HL-60/S4 (cell line): Measurements from ENCODE around the gene CTDSPL2.
"Not testable (repeated sequence)": the region's sequence is repeated elsewhere in the genome, so short reads cannot be mapped to it uniquely, and the experiment has no call there.

Experiments used
- in situ Hi-C: fragments of 300-500 bp; cut with MboI; formaldehyde crosslinking; loops from 2 replicates; pipeline ENCODE4 v1.14.3; 2022; ENCODE audit warnings: low sequenced_read_pairs

The CTDSPL2 gene

DNA sequence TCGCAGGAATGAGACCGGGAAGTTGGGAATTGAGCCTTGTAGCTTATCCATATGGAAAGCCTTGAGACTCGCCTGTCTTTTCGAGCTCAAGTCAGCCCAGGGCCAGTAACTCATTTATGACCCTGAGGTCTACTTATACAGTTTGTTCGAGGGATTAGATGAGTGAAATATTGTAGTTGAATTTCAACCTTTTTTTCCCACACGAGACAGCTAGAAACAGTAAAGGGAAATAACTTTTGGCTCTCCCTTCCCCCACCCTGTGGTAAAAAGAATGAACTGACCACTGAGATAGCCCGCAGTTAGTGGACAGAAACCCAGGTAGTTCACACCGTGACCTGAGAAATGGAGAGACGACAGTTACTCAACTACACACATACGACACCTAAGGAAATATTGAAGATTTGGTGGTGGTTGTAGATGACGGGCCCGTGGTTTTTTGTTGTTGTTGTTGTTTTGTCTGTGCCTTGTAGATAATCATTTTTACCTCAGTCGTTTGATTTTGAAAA lies 110.4 kb downstream of the CTDSPL2 start:
- in situ Hi-C loops, result no loop called here

DNA sequence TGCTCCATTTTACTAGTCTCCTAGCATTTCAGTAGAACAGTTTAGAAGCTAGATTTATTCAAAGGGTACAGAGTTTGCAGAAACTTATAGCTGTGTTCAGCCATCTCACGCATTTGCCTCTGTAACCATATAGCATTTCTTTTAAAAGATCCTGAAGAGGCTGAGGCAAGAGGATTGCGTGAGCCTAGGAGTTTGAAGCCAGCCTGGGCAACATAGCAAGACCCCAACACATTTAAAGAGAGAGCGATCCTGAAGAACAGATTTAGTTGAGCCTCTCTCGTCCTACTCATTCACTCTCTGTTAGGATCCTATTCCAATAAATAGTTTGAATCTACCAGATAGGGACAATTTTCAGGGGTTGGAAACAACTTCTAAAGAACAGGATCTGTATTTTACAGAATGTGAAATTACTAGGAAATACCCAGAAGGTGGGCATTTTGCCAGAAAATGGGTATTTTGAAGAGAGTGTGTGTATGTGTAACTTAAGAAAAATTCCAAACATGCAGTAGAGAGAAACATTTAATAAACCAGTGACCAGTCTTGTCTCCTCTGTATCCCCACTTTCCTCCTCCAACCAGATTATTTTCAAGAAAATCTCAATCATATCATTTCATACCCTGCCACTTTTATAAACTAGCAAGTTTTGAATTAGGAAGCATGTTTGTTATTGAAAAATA lies 114.0 kb downstream of the CTDSPL2 start:
- in situ Hi-C loops, result no loop called here

DNA sequence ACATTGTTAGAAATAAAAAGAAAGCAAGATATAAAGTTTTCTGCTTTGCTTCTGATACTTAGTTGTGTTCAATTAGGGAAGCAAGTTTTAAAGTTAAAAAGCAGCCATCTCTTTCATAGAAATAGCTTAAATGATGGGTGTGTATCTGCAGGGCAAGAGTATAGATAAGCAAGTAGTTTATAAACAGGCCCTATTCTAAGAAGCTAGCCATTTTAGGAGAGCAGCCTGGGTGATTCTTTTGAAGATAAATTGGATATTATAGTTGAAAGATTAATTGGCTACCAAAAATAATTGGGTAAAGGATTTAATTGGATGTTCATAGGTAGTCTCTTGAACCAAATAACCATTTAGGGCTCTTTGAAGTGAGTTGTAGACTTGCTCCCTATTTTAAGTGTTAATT lies 115.2 kb downstream of the CTDSPL2 start:
- in situ Hi-C loops, result no loop called here

DNA sequence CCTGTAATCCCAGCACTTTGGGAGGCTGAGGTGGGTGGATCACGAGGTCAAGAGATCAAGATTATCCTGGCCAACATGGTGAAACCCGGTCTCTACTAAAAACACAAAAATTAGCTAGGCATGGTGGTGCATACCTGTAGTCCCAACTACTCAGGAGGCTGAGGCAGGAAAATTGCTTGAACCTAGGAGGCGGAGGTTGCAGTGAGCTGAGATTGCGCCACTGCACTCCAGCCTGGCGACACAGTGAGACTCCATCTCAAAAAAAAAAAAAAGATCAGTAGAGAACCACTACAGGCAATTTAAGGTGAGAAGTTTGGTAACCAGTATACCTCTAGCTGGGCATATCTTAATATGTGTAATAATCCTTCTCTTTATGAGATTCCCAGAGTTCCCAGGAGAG lies 117.3 kb downstream of the CTDSPL2 start:
- in situ Hi-C loops, result not testable (repeated sequence)

DNA sequence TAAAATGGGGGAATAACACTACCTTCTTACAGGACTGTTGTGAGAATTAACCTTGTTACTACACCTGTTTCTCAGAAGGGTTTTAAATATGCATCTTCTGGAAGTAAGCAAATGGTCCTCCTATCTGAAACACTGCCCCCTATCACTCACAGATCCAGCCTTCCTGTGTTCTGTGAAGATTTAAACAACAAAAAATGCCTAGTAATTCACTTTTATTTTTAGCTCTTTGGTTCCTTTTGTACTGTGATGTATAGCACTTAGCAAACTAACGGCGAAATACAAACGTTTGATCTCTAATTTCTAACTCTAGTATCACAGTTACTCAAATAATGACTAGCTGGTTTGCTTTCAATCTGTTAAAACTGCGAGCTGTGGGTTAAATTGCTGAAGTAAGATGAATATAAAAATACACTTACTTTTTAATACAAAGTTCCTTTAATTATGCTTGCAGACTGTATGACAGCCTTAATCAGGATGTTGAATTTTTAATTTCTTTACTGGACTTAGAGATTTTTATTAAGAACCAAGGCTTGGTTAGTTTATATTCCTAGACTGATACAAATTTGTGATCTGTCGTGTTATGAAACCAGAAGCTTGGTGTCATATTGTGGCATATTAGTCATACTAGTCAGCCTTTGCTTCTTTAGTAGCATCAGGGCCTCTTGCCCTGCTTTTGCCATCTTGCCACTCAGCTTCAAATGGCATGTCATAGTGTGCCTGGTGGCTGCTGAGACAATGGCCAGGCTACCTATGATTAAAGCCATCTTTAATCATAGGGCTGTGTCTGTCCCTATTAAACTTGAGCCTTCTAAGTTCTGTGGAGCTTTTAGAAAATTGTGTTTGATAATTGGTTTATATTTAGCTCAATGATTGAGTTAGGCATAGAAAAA lies 118.7 kb downstream of the CTDSPL2 start:
- in situ Hi-C loops, result no loop called here

DNA sequence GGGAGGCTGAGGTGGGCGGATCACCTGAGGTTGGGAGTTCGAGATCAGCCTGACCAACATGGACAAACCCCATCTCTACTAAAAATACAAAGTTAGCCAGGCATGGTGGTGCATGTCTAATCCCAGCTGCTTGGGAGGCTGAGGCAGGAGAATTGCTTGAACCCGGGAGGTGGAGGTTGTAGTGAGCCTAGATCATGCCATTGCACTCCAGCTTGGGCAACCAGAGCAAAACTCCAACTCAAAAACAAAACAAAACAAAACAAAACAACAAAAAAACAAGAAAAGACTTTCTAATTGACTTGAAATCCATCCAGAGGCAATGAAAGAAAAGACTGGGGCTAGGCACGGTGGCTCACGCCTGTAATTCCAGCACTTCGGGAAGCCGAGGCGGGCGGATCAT lies 121.7 kb downstream of the CTDSPL2 start:
- in situ Hi-C loops, result not testable (repeated sequence)

DNA sequence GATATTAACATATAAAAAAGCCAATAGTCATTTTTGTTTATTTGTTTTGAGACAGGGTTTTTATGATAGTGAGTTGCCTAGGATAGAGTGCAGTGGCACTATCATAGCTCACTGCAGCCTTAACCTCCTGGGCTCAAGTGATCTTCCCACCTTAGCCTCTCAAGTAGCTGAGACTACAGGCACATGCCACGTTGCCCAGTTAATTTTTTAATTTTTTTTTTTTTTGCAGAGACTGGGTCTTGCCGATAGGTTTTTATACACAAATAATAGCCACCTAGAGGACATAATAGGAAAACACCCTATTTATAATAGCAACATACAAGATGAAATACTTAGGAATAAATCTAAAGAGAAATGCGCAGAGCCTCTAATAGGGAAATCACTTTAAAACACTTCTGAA lies 122.8 kb downstream of the CTDSPL2 start:
- in situ Hi-C loops, result no loop called here

DNA sequence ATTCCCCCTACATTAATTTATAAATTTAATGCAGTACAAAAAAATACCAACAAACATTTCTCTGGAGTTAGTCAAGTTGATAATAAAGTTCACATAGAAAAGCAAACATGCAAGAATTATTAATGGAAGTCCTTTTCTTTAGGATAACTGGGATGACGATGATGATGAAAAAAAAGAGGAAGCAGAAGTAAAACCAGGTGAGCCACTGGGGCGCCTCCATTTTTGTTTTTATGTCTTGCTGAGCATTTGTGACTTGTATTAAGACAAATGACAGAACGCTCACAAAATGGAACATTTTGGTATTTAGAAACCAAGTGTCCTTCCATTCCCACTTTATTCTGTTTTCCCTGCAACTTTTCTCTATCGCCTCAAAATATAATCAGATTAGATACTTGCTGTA lies 123.3 kb downstream of the CTDSPL2 start:
- in situ Hi-C loops, result no loop called here

DNA sequence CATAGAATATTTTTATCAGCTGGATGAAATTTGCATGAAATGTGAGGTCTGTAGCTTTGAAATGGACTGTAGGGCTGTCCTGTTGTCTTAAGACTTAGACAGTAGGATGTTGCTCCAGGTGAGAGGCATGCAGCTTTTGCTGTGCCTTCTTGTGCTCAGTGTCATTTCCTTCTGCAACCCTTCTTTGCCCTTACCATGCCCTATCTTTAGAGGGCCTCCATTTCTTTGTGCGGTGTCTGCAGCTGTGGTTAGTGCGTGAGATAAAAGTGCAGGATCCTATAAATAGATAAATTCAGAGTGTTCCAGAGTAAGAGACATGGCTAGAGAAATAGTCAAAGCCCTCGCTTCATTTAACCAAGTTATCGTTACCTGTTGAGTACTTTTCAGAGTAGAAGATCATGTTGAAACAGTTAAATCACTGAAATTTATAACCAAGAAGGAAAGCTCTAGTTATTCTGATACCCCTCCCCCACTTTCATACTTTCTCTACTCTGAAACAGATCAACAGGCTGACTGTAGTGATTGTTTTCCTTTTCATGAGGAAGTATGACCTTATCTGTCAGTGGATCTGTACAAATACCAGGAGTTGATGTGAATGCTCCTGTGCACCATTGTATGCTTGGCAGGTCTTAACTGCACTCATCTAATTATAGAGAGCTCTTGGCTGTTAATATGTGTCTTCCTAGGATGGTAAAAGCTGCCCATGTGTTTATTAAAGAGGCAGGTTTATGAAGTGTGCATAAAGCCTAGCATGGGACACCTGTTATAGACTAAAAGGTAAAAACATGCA lies 127.7 kb downstream of the CTDSPL2 start:
- in situ Hi-C loops, result no loop called here

DNA sequence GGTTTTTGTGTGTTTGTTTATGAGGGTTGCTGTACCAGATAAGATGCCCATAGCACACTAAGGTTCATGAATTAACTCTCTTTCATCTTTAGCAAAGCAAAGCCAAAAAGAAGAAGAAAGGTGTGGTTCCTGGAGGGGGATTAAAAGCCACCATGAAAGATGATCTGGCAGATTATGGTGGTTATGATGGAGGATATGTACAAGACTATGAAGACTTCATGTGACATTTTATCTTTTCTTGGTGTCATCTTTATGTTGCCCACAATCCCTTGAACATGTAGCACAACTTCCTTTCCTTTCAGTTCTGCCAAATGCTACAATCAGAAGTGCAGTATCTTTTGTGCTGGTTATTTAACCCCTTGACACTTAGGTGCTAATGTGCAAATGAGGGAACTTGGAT lies 133.5 kb downstream of the CTDSPL2 start:
- in situ Hi-C loops, result not testable (repeated sequence)

DNA sequence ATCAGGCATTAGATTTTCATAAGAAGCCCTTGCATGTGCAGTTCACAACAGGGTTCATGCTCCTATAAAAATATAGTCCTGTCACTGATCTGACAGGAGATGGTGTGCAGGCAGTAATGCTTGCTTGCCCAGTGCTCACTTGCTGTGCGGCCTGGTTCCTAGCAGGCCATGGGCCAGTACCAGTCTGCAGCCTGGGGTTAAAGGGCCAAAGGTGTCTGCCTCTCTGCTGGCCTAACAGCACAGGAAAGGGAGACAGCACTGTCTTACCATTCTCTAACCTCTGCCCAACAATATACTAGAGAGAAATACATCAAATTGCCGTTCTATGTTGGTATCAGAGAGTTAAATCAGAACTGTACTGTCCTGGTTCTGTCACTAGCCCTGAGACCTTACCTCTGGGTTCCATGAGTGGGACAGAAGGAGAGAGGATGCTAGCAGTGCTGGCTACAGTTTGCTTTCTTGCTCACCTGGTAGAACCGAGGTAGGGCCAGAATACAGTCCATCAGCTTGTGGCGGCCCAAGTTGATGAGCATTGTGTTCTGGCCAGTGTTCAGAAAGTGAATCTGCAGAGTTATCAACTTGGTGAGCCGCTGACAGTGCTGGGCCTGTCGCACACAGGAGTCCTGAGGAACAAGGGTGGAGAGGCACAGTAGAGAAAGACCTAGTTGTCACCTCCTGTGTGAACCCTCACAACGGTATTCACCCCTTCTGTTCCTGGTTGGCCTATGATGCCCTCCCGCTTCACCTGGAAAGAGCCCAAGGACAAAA lies 138.1 kb downstream of the CTDSPL2 start:
- in situ Hi-C loops, result no loop called here

DNA sequence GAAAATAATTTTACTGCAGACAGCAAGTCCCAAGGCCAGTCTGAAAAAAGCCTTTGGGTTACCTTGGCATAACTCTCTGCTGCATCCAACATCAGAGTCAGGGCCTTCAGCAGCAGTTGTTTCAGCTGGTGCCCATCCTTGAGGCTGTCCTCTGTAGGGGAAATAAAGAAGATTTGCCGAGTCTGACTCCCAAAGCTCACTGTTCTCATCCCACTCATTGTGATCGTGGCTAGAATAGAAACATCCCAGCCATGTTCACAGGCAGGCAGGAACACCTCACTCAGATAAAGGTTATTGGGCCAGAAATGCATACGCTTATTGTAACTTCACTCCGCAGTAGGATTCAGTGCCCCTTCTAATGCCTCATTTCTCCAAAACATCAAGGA lies 138.7 kb downstream of the CTDSPL2 start:
- in situ Hi-C loops, result no loop called here

DNA sequence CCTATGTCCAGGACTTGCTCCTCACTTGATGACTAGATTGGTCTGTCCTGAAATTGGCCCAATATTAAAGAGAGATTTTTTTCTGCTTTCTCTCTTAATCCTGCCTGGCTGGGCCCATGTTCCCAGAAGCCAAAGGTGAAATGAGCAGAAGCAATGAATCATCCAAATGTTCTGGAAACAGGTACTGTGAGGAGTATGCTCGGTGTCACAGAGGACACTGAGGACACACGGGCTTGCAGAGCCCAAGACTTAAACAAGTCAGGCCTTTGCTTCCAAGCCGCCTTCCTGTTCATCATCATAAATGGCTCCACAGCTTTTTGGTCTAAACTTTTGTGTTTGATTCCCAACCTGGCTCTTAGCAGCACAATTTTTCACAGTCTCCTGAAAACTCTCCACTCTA lies 140.9 kb downstream of the CTDSPL2 start:
- in situ Hi-C loops, result no loop called here

DNA sequence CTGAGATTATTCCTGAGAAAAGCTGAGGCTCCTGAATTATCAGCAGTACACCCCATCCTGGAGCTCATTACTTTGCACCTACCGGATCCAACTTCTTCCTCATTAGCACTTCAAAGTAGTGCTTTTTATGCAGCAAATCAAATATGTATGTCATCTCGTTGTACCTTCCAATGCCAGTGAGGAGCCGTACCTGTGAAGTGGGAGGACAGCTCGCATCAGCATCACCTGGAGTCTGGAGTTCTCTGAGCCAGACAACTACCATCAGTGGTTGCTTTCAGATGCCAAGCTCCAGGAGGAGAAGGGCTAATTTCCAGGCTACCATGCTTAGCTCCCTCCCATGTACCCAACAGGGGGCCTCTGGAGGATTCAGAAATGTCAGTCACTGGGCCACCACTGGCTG lies 141.9 kb downstream of the CTDSPL2 start:
- in situ Hi-C loops, result no loop called here

DNA sequence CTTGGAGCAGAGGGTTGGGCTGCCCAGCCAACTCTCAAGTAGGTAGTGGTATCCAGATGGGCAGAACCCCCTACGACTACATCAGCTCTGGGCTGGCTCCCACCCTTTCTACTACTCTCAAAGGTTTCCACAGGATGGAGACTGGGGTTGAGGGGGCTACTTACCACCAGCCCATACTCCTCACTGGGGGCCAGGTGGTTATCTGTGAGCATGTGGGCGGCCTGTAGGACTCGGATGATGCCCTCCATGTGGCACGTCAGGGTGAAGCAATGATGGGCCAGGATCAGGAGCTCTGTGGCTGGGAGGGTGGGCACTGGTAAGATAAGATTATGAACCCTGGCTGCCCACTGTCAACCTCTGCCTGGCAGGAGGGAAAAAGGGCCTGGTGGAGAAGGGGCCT lies 142.9 kb downstream of the CTDSPL2 start:
- in situ Hi-C loops, result no loop called here

DNA sequence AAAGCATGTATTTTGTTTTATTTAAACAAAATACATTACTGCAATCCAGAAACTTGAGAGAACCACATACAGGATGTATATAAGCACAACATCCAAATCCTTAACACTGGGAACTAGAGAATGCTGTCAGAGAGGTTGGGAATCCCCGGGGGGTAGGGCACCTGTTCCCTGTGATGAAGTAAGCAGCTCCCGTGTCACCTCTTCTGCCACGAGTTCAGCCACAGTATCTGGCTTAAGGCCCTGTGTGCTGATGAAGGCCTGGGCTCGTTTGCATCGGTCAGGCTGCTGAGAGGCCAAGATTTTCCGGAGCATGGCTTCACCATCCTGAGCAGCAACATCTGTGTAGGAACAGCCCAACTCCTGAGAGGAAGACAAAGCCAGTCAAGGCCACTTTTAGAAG lies 146.0 kb downstream of the CTDSPL2 start:
- in situ Hi-C loops, result no loop called here

DNA sequence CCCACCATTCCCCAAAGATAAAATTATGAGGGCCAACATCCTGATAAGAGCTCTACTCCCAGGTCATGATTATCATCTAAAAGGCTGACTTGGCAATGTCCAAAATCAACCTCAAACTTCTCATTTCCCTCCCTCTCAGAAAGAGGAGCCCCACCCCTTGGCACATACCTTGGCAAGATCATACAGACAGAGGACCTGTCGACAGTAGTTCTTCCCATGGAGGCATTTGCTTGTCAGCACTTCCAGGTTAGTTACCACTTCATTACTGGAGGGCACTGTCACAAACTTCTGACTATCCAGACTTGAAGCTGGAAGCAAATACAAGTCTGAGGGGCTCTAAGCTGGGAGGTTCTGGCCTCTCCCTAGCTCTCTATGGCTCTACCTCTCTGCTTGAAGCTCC lies 147.3 kb downstream of the CTDSPL2 start:
- in situ Hi-C loops, result loop anchor here (25.0 kb wide), 2 partner anchors 163 to 338 kb away; partner anchors contain the start of gene TRIM69
